GM19467 (cell line): ENCODE measurements around the gene NUBP2.
A peak's percentile ranks its signal among the peaks of the same experiment; 100 is the strongest.

Source experiments
- ATAC-seq: cut with Tn5 transposase; IDR thresholded peaks from one replicate; pipeline ENCODE4 v1.9.1; 2021; ENCODE audit warnings: mild to moderate bottlenecking, moderate library complexity; ENCODE audit not compliant: unreplicated experiment

Gene NUBP2, protein sequence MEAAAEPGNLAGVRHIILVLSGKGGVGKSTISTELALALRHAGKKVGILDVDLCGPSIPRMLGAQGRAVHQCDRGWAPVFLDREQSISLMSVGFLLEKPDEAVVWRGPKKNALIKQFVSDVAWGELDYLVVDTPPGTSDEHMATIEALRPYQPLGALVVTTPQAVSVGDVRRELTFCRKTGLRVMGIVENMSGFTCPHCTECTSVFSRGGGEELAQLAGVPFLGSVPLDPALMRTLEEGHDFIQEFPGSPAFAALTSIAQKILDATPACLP

DNA sequence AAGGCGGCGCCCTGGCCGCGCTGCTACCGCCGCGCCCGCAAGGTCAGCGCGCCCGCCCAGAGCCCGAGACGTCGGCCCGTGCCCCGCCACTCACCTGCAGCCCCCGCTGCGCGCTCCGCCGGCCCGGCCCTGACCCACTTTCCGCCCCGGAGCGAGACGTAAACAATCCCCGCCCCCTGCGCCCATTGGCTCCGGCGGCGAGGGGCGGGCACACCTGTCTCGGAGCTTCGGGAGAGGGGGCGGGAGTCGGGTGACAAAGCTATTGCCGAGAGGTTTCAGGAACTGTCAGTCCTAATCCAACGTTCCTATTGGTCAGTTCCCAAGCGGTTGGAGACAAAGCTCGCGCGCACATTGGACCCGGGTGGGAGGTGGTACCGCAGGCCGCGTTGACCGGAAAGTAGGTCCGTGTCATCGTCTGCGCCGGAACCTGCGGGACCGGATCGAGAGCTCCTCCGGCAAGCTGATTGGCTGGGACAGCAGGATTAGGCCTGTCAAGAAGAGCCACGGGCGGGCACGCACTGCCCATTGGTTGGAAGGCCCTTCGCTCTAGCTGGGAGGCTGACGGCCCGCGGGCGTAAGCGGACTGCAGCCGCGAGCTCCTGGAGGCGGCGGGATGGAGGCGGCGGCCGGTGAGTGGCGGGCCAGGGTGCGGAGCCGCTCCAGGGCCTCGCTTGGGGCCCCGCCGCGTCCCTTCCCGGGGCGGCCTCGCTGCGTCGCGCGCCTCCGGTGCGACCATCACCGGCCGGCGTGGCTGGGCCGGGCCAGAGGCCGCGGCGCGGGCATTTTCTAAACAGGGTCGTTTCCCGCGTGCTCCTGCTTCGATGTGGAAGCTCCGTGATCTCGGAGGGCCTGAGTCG lies at the start of gene NUBP2, which contains the start of gene SPSB3:
Gene NUBP2, plus strand, starts transcription at position 553 of the 857 bp plus-strand sequence. Its CDS starts 61 bp downstream, at position 614.
Gene SPSB3, minus strand, starts transcription at position 164 of the 857 bp plus-strand sequence. CDS start 1,088 bp downstream, outside the sequence.
- ATAC-seq, result peak; percentile 83

DNA sequence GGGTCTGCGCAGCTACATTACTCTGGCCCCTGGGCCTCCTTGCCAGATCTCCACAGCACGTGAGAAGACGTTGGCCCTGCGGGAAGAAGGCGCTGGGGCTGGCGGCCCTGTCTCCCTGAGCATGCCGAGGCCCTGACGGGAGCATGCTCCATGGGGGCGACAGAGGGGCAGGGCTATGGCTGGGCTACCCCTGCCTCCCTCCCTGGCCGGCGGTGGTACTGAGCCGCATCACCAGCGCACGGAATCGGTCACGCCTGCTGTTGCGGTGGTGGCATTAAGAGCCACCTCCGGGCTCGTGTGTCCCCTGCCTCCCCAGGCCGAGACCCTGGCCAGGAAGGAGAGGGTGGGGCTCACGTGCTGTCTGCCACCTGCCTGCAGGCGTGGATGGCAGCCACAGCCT lies 48.6 kb upstream of the NUBP2 start:
- no peak for ATAC-seq

DNA sequence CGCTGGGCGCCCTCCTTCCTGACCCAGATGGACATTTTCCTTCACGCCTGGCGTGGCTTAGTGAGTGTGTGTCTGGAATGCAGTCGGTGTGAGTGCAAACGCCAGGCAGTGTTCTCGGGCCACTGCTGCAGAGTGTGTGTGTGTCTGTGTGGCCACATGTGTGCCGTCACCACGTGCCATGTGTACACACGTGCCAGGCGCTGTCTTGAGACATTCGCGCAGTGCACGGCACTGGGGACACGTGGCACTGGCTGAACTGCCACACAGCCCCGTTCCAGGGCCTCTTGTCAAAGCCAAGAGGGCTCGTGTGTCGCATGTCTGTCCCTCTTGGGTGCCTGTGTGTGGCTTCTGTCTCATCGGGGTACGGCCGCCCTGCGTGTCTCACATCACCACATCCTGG lies 47.9 kb upstream of the NUBP2 start:
- ATAC-seq, result no peak

DNA sequence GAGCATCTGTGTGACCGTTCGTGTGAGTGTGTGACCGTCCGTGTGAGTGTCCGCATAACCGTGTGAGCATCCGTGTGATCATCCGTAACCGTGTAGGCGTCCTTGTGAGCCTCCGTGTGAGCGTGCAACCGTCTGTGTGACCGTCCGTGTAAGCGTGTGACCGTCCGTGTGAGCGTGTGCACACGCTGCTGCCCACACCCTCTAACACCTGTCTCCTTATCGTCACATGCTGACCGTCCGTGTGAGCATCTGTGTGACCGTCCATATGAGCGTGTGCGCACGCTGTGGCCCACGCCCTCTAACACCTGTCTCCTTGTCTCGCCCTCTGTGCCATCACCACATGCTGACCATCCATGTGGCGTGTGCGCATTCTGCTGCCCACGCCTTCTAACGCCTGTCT lies 42.5 kb upstream of the NUBP2 start:
- ATAC-seq, result no peak

DNA sequence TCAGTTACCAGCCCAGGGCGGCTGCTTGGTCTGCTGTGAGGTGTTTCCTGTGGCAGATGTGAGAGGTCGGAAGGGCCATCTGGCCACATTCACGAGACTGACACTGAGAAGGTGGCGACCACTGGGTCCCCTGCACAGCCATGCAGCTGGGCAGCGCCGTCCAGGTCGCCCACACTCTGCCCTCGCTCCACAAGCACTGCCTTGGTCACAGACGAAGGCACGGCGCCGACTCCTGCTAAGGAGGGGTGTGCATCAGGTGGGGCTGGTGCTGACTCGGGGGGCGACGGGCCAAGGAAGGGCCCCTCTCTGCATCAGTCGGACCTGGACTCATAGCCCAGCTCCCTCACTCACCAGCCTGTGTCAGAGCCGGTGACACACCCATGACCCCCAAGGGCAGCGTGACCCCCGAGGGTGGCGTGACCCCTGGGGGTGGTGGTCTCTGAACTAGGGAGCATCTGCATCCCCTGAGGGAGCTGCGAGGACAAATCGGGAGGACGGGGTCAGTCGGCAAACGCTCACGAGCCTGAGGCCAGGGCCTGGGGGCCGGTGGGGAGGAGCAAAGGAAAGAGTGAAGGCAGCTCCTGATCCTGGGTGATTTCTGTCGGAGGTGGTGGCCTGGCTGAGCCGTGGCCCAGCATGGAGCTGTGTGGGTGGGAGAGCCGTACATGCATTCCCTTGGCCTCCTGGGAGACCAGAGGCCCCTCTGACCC lies 41.8 kb upstream of the NUBP2 start:
- ATAC-seq, result no peak

DNA sequence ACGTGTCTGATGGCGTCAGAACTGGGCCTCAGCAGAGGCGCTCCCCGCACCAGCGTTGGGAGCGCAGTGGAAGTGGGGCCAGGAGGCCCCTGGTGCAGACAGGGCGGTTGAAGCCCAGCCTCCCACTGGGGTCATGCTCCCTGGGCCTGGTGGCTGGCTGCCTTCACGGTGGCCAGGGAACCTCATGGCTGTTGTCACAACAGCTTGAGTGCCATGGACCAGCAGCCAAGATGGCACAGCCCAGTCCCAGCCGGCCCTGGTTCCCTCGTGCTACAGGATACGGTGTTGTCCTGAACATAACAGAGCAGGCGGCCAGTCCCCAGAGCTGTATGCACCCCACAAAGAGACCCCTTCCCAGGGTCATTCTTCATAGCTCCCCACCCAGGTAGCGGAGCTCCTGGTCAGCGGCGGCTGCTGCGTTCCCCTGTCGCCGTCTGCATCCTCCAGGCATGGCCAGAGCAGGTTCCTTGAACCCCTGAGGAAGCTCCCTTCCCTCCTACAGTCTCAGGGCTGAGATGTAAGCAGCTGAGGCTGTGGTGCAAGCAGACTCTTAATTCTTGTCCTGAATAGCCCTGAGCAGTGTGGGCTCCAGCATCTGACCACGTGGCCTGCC lies 41.1 kb upstream of the NUBP2 start:
- no peak for ATAC-seq

DNA sequence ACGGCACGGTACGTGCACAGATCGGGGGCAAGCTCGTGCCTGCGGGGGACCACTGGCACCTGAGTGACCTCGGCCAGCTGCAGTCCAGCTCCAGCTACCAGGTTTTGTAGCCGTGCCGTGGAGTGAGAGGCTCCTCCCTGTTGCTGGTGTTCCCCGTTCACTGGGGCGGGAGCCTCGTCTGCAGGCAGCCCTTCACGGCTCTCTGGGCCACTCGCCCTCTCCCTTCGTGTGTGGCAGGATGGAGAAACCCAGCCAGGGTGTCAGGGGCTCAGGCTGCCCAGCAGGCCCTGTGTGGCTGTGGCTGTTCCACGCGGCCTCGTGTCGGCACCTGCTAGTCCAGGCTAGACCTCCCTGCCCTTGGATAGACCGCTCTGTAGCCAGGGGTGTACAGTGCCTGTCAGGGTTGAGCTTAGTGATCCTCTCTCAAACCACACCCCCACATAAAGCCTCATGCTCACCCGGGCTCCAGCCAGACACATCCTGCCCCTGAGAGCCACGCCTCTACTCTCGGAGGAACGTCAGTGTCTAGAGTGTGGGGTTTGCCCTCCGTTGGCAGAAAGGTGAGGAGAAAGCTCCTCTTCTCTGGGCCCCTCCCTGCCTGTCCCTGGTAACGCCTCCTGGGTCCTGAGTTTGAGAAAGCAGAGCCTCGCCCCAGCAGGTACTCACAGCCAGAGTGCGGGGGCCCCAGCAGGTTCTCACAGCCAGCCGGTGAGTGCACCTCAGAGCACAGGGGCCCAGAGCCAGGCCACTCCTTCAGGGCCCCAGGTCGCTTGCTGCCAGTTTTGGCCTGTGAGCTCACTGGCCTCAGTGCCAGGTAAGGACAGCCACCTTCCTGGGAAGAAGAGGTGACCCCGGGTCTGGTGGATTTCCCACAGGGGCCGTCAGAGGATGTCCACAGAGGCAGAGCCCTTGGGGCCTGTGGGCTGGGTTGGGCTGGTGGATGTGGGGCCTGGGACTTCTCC lies 39.1 kb upstream of the NUBP2 start:
- ATAC-seq, result no peak

DNA sequence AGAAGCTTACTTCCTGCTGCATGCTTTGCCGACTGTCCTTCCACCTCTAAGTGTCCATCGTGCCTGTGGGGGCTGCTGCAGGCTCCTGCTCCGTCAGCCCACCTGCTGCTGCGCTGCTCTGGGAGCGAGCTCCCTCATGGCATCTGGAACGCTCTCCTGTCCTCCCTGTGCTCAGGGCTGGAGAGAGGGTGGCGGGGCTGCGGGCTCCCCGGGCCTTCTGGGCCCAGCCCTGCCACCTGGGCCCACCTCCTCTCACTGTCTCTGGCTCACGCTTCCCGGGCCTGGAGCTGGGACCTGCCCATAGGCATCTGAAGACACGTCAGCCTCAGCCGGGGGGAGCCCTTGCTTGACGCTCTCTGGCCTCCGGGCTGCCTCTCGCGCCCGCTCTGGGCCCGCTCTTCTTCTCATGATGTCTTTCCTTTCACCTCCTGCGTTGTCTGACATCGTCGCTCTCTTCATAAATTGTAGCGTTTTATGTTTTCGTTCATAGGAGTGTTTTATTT lies 38.4 kb upstream of the NUBP2 start:
- no peak for ATAC-seq

DNA sequence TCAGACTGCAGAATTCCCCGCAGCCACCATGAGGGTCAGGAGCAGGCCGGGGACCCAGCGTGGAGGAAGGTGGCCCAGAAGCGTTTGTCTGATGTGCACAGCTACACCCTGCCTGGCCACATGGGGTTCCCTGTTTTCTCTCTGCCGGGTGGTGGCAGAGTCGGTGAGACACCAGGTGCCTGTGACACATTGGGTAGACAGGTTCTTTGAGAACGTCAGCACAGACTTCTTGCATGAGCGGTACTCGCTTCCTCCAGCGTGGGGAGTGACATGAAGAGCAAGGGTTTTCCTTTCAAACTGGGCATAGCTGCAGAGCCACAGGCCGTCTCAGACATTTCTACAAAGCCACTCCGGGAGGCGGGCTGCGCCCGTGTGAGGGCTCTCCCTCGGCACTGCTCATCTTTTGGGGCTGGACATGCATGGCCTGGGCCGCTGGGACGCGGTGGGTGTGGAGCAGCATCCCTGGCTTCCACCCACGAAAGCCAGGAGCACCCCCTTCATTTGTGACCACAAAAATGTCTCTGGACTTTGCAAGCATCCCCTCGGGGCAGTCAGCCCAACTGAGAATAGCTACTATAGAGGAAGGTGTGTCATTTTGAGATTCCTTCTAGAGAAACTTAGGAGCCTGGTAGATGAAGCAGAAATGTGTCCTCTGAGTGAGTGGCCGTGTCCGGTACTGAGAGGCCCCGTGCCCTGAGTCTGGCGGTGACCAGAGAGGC lies 37.4 kb upstream of the NUBP2 start:
- ATAC-seq, result no peak

DNA sequence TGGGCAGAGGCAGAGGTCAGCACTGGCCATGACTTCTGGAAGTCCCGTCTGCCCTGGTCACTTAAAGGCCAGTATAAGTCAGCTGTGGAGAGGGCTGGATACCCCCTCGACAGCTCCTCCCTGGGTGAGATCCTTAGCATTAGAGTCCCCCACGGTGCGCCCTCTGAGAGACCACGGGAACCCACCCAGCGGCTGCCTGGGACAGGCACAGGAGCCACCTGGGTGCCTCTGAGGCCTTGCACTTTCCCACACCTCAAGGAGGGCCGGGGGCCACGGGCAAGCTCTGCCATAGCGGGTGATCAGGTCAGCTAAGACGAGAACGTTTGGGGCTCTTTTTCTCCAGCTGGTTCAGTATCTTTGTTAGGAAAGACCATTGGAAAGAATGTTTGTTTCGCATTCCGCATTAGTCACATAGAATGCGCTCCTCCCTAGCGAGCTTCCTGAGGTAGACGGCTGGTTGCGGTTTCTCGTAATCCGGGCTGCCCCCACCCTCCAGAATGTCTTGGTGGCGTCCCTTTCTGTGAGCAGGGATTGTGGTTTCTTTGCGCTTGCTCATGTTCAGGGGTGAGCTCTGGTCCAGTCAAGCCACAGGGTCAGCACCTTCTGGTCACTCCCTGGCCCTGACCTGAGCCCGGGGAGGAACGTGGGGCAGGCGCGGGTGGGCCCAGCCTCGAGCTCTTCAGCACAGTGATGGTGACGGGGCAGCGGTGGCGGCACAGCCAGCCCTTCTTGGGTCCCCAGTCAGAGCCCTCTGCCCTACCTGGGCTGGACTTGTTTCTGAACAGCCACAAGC lies 36.7 kb upstream of the NUBP2 start:
- ATAC-seq, result no peak

DNA sequence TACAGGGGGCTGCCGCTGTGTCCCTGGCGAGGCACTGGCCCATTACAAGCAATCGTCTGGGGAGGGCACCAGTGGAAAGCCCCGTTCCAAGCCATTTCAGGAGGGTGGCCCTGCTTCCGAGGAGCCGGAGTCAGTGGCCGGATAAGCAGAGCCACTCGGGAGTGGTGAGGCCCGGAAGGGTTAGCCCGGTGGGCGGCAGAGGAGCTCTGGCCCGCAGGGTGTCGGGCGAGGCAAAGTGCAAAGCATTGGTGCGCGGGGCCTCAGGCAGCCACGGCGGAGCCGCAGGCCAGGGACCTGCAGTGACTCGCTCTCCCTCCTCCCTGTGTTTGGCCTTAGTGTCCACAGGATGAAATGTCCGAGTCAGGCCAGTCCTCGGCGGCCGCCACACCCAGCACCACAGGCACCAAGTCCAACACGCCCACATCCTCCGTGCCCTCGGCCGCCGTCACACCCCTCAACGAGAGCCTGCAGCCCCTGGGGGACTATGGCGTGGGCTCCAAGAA lies 36.0 kb upstream of the NUBP2 start:
- no peak for ATAC-seq

DNA sequence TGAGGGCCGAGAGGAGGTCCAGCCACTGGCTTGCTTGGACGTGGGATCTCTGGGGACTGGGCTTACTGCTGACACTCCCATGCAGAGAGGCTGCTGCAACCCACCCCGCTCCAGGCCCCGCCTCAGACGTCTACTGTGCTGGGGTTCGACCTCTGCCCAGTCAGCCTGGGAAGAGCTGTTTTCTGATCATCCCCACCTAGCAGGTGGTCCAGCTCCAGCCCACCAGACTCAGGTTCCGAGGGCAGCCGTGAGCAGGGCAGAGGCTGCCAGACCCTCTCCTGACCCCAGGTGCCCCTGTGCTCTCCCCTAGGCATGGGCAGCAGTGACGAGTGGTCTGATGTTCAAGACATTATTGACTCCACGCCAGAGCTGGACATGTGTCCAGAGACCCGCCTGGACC lies 34.8 kb upstream of the NUBP2 start:
- ATAC-seq, result no peak

DNA sequence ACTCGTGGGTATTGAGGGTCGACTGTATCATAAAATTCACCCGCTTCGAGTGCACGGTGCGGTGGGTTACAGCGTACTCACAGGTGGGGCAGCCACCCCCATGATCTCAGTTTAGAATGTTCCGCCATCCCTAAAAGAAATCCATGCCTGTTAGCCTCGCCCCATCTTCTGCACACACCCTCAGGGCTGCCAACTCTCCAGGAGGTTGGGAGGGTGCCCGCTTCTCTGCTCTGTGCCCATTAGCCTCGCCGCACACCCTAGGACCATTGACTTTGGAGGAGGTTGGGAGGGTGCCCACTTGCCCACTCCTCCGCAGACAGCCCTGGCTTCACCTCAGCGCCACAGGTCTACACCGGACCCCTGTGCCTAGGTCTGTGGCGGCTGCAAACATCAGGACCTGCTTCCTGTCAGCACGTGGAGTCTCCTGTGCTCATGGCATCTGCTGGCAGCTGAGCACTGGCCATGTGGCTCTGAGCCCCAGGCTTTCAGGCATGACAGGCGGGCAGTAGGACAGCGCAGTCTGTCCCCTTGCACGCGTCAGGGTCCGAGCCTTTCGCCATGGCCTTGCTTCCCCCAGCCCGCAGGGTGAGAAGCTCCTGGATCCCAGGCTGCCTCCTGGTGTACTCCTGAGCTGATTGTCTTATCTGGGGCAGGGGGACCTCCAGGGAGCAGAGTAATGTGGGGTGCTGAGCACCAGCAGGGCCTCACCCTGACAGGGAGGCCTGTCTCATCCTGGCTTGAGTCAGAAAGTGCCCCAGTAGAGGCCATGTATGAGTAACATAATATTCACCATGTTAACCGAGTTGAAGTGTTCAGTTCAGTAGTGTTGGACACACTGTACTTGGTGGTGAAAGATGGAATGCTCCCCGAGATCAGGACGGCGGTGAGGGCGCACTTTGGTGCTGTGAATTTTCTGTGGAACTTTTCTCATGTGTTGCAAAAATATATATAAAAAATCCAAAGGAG lies 33.3 kb upstream of the NUBP2 start:
- no peak for ATAC-seq

DNA sequence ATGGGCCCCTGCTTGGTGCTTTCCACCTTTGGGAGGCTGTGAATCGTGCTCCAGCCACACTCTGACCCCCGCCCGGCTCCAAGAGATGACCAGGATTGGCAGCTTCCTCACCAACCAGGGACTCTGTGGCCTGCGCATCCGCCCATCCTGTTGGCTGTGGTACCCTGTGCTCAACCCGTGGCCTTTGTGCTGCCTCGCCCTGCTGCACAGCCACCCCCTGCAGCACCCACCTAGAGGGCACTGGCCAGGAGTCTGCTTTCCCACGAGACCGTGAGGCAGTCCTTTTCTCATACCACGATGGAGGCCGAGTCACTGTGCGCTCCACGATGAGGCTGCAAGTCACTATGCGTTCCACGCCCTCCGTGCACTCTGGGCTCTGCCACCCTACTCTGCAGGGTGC lies 30.8 kb upstream of the NUBP2 start:
- ATAC-seq, result no peak

DNA sequence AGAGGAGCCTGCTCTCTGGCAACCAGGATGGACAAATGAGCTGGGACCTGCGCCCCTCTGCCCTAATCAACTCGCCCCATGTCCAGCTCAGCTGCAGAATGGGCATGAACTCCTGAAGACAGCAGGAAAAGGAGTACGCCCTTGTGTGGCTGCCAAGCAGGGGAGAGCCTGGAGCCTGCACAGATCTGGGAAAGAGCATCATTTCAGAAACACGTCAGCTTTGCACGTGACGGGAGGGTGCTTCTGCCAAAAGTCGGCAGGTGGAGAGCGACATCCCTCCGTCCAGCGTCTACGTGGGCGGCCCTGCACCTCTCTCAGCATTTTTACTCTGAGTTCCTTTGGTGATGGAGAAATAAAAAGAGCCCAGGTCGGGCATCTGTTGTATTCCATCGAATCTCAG lies 29.9 kb upstream of the NUBP2 start:
- no peak for ATAC-seq

DNA sequence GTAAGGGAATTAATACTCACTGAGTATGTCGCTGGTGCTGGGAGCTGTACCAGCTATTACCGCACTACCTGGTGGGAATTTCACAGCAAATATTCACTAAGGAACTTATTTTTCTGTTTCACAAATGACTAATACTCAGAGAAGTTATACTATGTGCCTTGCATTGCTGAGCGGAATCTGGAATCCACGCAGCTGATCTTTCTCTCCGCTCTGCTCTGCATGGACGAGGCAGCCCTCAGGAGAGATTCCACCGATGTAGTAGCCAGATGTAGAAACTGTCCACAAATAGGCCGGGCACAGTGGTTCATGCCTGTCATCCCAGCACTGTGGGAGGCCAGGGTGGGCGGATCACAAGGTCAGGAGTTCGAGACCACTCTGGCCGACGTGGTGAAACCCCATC lies 28.6 kb upstream of the NUBP2 start:
- no peak for ATAC-seq
